ENCODE data around the gene TTN.

TTN gene

GRCh38 chr2:178679891-178680290 lies 127.3 kb downstream of the TTN start:
- H3K4me2 ChIP-seq (ENCODE audit: low read depth, low read length, poor library complexity, severe bottlenecking) = no peak overlapping the region
- H3K36me3 ChIP-seq (ENCODE audit: insufficient read depth, low read length) = no peaks in the 10 kb centered on the region
- H3K9me3 ChIP-seq (ENCODE audit: insufficient read depth, low read depth, low read length) = no peaks in the 10 kb centered on the region
- no peaks in the 10 kb centered on the region for H4K20me1 ChIP-seq (ENCODE audit: insufficient read depth, low read length, poor library complexity, severe bottlenecking)
- H3K9me2 ChIP-seq (replicated peaks; ENCODE audit: low read depth, low read length) = no peaks in the 10 kb centered on the region
- no peaks in the 10 kb centered on the region for H3K27me3 ChIP-seq (ENCODE audit: insufficient read depth, low read length, poor library complexity, severe bottlenecking)
- TF ChIP-seq CTCF (conservative IDR thresholded peaks at IDR 0.05; ENCODE audit: low read length) (no peak), EZH2phosphoT487 (IDR thresholded peaks at IDR 0.05; ENCODE audit: borderline replicate concordance) (no peak)
- H3K4me3 ChIP-seq (ENCODE audit: low read length, poor library complexity, severe bottlenecking) = no peak overlapping the region
- no peaks in the 10 kb centered on the region for H3F3A ChIP-seq (ENCODE audit: low read depth)
- H3K9ac ChIP-seq (ENCODE audit: low read depth, low read length, poor library complexity, severe bottlenecking) = no peak overlapping the region
- no peaks in the 10 kb centered on the region for H3K79me2 ChIP-seq (ENCODE audit: insufficient read depth, low read length)
- no peak overlapping the region for H2AFZ ChIP-seq (ENCODE audit: low read length)
- H3K4me1 ChIP-seq (ENCODE audit: insufficient read depth, low read length, poor library complexity, severe bottlenecking) = no peaks in the 10 kb centered on the region

GRCh38 chr2:178677599-178677998 lies 129.6 kb downstream of the TTN start:
- Histone ChIP-seq H3K79me2 (ENCODE audit: insufficient read depth, low read length) (no peaks in the 10 kb centered on the region), H3F3A (ENCODE audit: low read depth) (no peaks in the 10 kb centered on the region), H3K4me1 (ENCODE audit: insufficient read depth, low read length, poor library complexity, severe bottlenecking) (no peaks in the 10 kb centered on the region), H3K4me2 (ENCODE audit: low read depth, low read length, poor library complexity, severe bottlenecking) (no peak overlapping the region), H4K20me1 (ENCODE audit: insufficient read depth, low read length, poor library complexity, severe bottlenecking) (no peaks in the 10 kb centered on the region), H3K36me3 (ENCODE audit: insufficient read depth, low read length) (no peaks in the 10 kb centered on the region), H3K27me3 (ENCODE audit: insufficient read depth, low read length, poor library complexity, severe bottlenecking) (no peaks in the 10 kb centered on the region), H3K9me2 (replicated peaks; ENCODE audit: low read depth, low read length) (no peaks in the 10 kb centered on the region), H3K9me3 (ENCODE audit: insufficient read depth, low read depth, low read length) (no peaks in the 10 kb centered on the region), H3K9ac (ENCODE audit: low read depth, low read length, poor library complexity, severe bottlenecking) (no peak overlapping the region), H3K4me3 (ENCODE audit: low read length, poor library complexity, severe bottlenecking) (no peak overlapping the region), H2AFZ (ENCODE audit: low read length) (no peak overlapping the region)
- TF ChIP-seq CTCF (conservative IDR thresholded peaks at IDR 0.05; ENCODE audit: low read length) (no peak), EZH2phosphoT487 (IDR thresholded peaks at IDR 0.05; ENCODE audit: borderline replicate concordance) (no peak)

- no peaks in the 10 kb centered on the region for H3K79me2 ChIP-seq (ENCODE audit: insufficient read depth, low read length)
- no peak overlapping the region for H3K4me3 ChIP-seq (ENCODE audit: low read length, poor library complexity, severe bottlenecking)
- no peaks in the 10 kb centered on the region for H3F3A ChIP-seq (ENCODE audit: low read depth)
- H3K9ac ChIP-seq (ENCODE audit: low read depth, low read length, poor library complexity, severe bottlenecking) = no peak overlapping the region
- no peaks in the 10 kb centered on the region for H4K20me1 ChIP-seq (ENCODE audit: insufficient read depth, low read length, poor library complexity, severe bottlenecking)
- no peaks in the 10 kb centered on the region for H3K27me3 ChIP-seq (ENCODE audit: insufficient read depth, low read length, poor library complexity, severe bottlenecking)
- TF ChIP-seq CTCF (conservative IDR thresholded peaks at IDR 0.05; ENCODE audit: low read length) (no peak), EZH2phosphoT487 (IDR thresholded peaks at IDR 0.05; ENCODE audit: borderline replicate concordance) (no peak)
- no peaks in the 10 kb centered on the region for H3K36me3 ChIP-seq (ENCODE audit: insufficient read depth, low read length)
- H3K9me2 ChIP-seq (replicated peaks; ENCODE audit: low read depth, low read length) = no peaks in the 10 kb centered on the region
- H3K9me3 ChIP-seq (ENCODE audit: insufficient read depth, low read depth, low read length) = no peaks in the 10 kb centered on the region
- H2AFZ ChIP-seq (ENCODE audit: low read length) = no peak overlapping the region
- no peaks in the 10 kb centered on the region for H3K4me1 ChIP-seq (ENCODE audit: insufficient read depth, low read length, poor library complexity, severe bottlenecking)
- no peak overlapping the region for H3K4me2 ChIP-seq (ENCODE audit: low read depth, low read length, poor library complexity, severe bottlenecking)
Measured at GRCh38 chr2:178676046-178676445, 131.2 kb downstream of the TTN start.
